CD8-positive, alpha-beta memory T cell (primary cell): ENCODE results near the gene NLRP1. TPM values are rescaled to one million over a fixed set of nuclear protein-coding genes. Genes with fewer than 3 reads are reported as not detected.

Source experiments
- CTCF ChIA-PET: fragments of 350-600 bp; sonication (Branson Sonifier 250); formaldehyde crosslinking; loops from one replicate; lab custom pipeline; 2021; ENCODE audit warnings: antibody characterized with exemption; lab: Charles Lee
- POLR2A ChIA-PET: fragments of 350-600 bp; sonication (Branson Sonifier 250); formaldehyde crosslinking; loops from one replicate; lab custom pipeline; 2021; ENCODE audit warnings: antibody characterized with exemption; lab: Charles Lee
- DNase-seq, 5 donors: peaks; one replicate each; pipeline versions ENCODE4 v3.0.0 to v3.0.0-alpha.2; 2020 to 2022; ENCODE audit warnings: mixed read lengths in 1 of 5
- H3K27ac ChIP-seq: one replicate; pipeline ENCODE4 v1.7.0; 2013; ENCODE audit warnings: low read depth, mild to moderate bottlenecking, low read length, moderate library complexity
- H3K27me3 ChIP-seq: 2 replicates; pipeline ENCODE4 v1.7.0; 2013; ENCODE audit warnings: low read length, mild to moderate bottlenecking; ENCODE audit not compliant: insufficient read depth, poor library complexity, severe bottlenecking
- H3K36me3 ChIP-seq: 2 replicates; pipeline ENCODE4 v1.7.0; 2013; ENCODE audit warnings: mild to moderate bottlenecking, low read length, moderate library complexity; ENCODE audit not compliant: insufficient read depth
- H3K4me1 ChIP-seq: 2 replicates; pipeline ENCODE4 v1.7.0; 2013; ENCODE audit warnings: mild to moderate bottlenecking, low read length, moderate library complexity; ENCODE audit not compliant: insufficient read depth
- H3K4me3 ChIP-seq: 2 replicates; pipeline ENCODE4 v1.7.0; 2013; ENCODE audit warnings: mild to moderate bottlenecking, low read length
- H3K9me3 ChIP-seq: 2 replicates; pipeline ENCODE4 v1.7.0; 2013; ENCODE audit warnings: mild to moderate bottlenecking, low read length
- H3K27ac Mint-ChIP-seq, 8 donors: one replicate each; pipeline ENCODE4 v1.8.0; 2020 to 2021; ENCODE audit warnings: mixed read lengths in 8 of 8, mild to moderate bottlenecking in 6 of 8, inconsistent platforms in 3 of 8, moderate library complexity in 3 of 8
- H3K27me3 Mint-ChIP-seq, 2 donors: one replicate each; pipeline ENCODE4 v1.8.0; 2020 to 2021; ENCODE audit warnings: mixed read lengths in 2 of 2, mild to moderate bottlenecking in 1 of 2, moderate library complexity in 1 of 2
- H3K36me3 Mint-ChIP-seq, 3 donors: one replicate each; pipeline ENCODE4 v1.8.0; 2020 to 2021; ENCODE audit warnings: mixed read lengths in 3 of 3, inconsistent platforms in 1 of 3, mild to moderate bottlenecking in 1 of 3
- H3K4me1 Mint-ChIP-seq, 3 donors: one replicate each; pipeline ENCODE4 v1.8.0; 2020 to 2021; ENCODE audit warnings: mixed read lengths in 3 of 3, inconsistent platforms in 1 of 3, mild to moderate bottlenecking in 1 of 3
- H3K4me3 Mint-ChIP-seq, 7 donors: one replicate each; pipeline ENCODE4 v1.8.0; 2020 to 2021; ENCODE audit warnings: mixed read lengths in 7 of 7, mild to moderate bottlenecking in 6 of 7, moderate library complexity in 4 of 7, inconsistent platforms in 2 of 7
- H3K9me3 Mint-ChIP-seq, 5 donors: one replicate each; pipeline ENCODE4 v1.8.0; 2020 to 2022; ENCODE audit warnings: mixed read lengths in 5 of 5, mild to moderate bottlenecking in 3 of 5, moderate library complexity in 2 of 5, inconsistent platforms in 1 of 5
- polyA plus RNA-seq: library from polyadenylated mRNA; unstranded; fragments of 300-500 nt; fragmentation: Illumina TruSeq; gene quantifications from one replicate; pipeline ENCODE4 v1.2.3, GENCODE V29; 2021
- total RNA-seq, 2 experiments: library from RNA; stranded (reverse); gene quantifications; one replicate each; pipeline ENCODE4 v1.2.3, GENCODE V29; 2021

Gene NLRP1
- total and polyA plus RNA-seq, 3 experiments from 2014 or later = 33.8 to 37.6 (median 35.2) TPM

- CTCF ChIA-PET = no interaction called here
- H3K9me3 Mint-ChIP-seq = no peaks in the 10 kb centered on the region
- no peaks in the 10 kb centered on the region for H3K36me3 ChIP-seq
Observed at GRCh38 chr17:5598457-5598856, 14.1 kb upstream of the NLRP1 start.

GRCh38 chr17:5596421-5596820 is 12.1 kb upstream of the NLRP1 start:
- CTCF ChIA-PET = interaction anchor here (1.1 kb wide), 1 partner anchor 9 kb away, joined by 3 read pairs; no protein-coding TSS in a partner anchor
- H3K27me3 ChIP-seq = peaks cover 8% of the 10 kb centered on the region
- no peak for DNase-seq

More at GRCh38 chr17:5598457-5598856, 14.1 kb upstream of the NLRP1 start:
- H3K27ac Mint-ChIP-seq = no peak overlapping the region
- no peak overlapping the region for H3K4me3 ChIP-seq
- peaks cover 32 to 80% of the 10 kb centered on the region in 2 donors for H3K27me3 Mint-ChIP-seq
- H3K27me3 ChIP-seq = peaks cover 8% of the 10 kb centered on the region
- no peaks in the 10 kb centered on the region for H3K4me1 ChIP-seq
- no peaks in the 10 kb centered on the region for H3K9me3 ChIP-seq
- H3K27ac ChIP-seq = no peak overlapping the region
- no peaks in the 10 kb centered on the region for H3K36me3 Mint-ChIP-seq
- no peak for DNase-seq
- H3K4me3 Mint-ChIP-seq = no peak overlapping the region
- POLR2A ChIA-PET = no interaction called here
- H3K4me1 Mint-ChIP-seq = no peaks in the 10 kb centered on the region

GRCh38 chr17:5595831-5596230 is 11.5 kb upstream of the NLRP1 start:
- H3K4me3 Mint-ChIP-seq = no peak overlapping the region
- H3K27ac ChIP-seq = no peak overlapping the region
- H3K9me3 Mint-ChIP-seq = no peaks in the 10 kb centered on the region
- H3K4me1 ChIP-seq = no peaks in the 10 kb centered on the region
- H3K4me1 Mint-ChIP-seq = no peaks in the 10 kb centered on the region
- peaks cover 8% of the 10 kb centered on the region for H3K27me3 ChIP-seq
- no peak for DNase-seq
- H3K9me3 ChIP-seq = no peaks in the 10 kb centered on the region
- no peaks in the 10 kb centered on the region for H3K36me3 Mint-ChIP-seq
- ChIA-PET CTCF (interaction anchor here (1.1 kb wide), 1 partner anchor 8 kb away, joined by 3 read pairs; no protein-coding TSS in a partner anchor), POLR2A (no interaction called here)
- H3K4me3 ChIP-seq = no peak overlapping the region
- no peaks in the 10 kb centered on the region for H3K36me3 ChIP-seq
- H3K27ac Mint-ChIP-seq = no peak overlapping the region
- peaks cover 32 to 69% of the 10 kb centered on the region in 2 donors for H3K27me3 Mint-ChIP-seq

More at GRCh38 chr17:5596421-5596820, 12.1 kb upstream of the NLRP1 start:
- H3K27ac ChIP-seq = no peak overlapping the region
- H3K4me1 Mint-ChIP-seq = no peaks in the 10 kb centered on the region
- peaks cover 36 to 75% of the 10 kb centered on the region in 2 donors for H3K27me3 Mint-ChIP-seq
- no peaks in the 10 kb centered on the region for H3K36me3 Mint-ChIP-seq
- no peaks in the 10 kb centered on the region for H3K4me1 ChIP-seq
- H3K9me3 Mint-ChIP-seq = no peaks in the 10 kb centered on the region
- H3K27ac Mint-ChIP-seq = no peak overlapping the region
- no peaks in the 10 kb centered on the region for H3K9me3 ChIP-seq
- POLR2A ChIA-PET = no interaction called here
- no peaks in the 10 kb centered on the region for H3K36me3 ChIP-seq
- H3K4me3 Mint-ChIP-seq = no peak overlapping the region
- no peak overlapping the region for H3K4me3 ChIP-seq

GRCh38 chr17:5592382-5592781 is 8.1 kb upstream of the NLRP1 start:
- no peak overlapping the region for H3K27ac Mint-ChIP-seq
- no peaks in the 10 kb centered on the region for H3K9me3 Mint-ChIP-seq
- no peaks in the 10 kb centered on the region for H3K36me3 Mint-ChIP-seq
- H3K4me1 Mint-ChIP-seq = peaks cover 1 to 2% (median 2%) of the 10 kb centered on the region in 3 donors
- Histone ChIP-seq H3K4me3 (no peak overlapping the region), H3K27ac (no peak overlapping the region), H3K4me1 (no peaks in the 10 kb centered on the region), H3K27me3 (peaks cover 8% of the 10 kb centered on the region), H3K36me3 (no peaks in the 10 kb centered on the region), H3K9me3 (no peaks in the 10 kb centered on the region)
- DNase-seq = peak in 2 of 5 donors; percentile 13 to 26
- H3K4me3 Mint-ChIP-seq = no peak overlapping the region
- H3K27me3 Mint-ChIP-seq = peaks cover 19 to 39% of the 10 kb centered on the region in 2 donors
- ChIA-PET POLR2A (interaction anchor here (1.1 kb wide), 1 partner anchor 844 kb away, joined by 3 read pairs; no protein-coding TSS in a partner anchor), CTCF (interaction anchor here (0.9 to 3.0 kb wide), 11 partner anchors 8 to 856 kb away, joined by 3 to 17 read pairs (median 3); no protein-coding TSS in a partner anchor)

GRCh38 chr17:5591966-5592365 is 7.7 kb upstream of the NLRP1 start:
- H3K9me3 Mint-ChIP-seq = no peaks in the 10 kb centered on the region
- no peaks in the 10 kb centered on the region for H3K9me3 ChIP-seq
- H3K4me3 ChIP-seq = no peak overlapping the region
- ChIA-PET POLR2A (interaction anchor here (1.1 kb wide), 1 partner anchor 844 kb away, joined by 3 read pairs; no protein-coding TSS in a partner anchor), CTCF (interaction anchor here (0.9 to 3.0 kb wide), 10 partner anchors 9 to 856 kb away, joined by 3 to 17 read pairs (median 3); no protein-coding TSS in a partner anchor)
- no peak overlapping the region for H3K27ac ChIP-seq
- no peaks in the 10 kb centered on the region for H3K36me3 Mint-ChIP-seq
- peaks cover 4% of the 10 kb centered on the region for H3K4me1 ChIP-seq
- H3K4me1 Mint-ChIP-seq = peaks cover 5 to 7% (median 6%) of the 10 kb centered on the region in 3 donors
- H3K27ac Mint-ChIP-seq = no peak overlapping the region
- peaks cover 16 to 35% of the 10 kb centered on the region in 2 donors for H3K27me3 Mint-ChIP-seq
- H3K27me3 ChIP-seq = peaks cover 8% of the 10 kb centered on the region
- no peak overlapping the region for H3K4me3 Mint-ChIP-seq
- H3K36me3 ChIP-seq = no peaks in the 10 kb centered on the region
- no peak for DNase-seq

- Histone ChIP-seq H3K4me3 (no peak overlapping the region), H3K27ac (no peak overlapping the region), H3K9me3 (no peaks in the 10 kb centered on the region), H3K27me3 (no peaks in the 10 kb centered on the region), H3K4me1 (peaks cover 29% of the 10 kb centered on the region), H3K36me3 (no peaks in the 10 kb centered on the region)
- Mint-ChIP-seq H3K9me3 (no peaks in the 10 kb centered on the region), H3K4me3 (peak overlapping the region in 1 of 7 donors; percentile 16), H3K36me3 (peaks cover 0 to 8% (median 0%) of the 10 kb centered on the region in 3 donors), H3K27ac (no peak overlapping the region), H3K27me3 (peaks cover 5 to 9% of the 10 kb centered on the region in 2 donors), H3K4me1 (peaks cover 30 to 40% (median 32%) of the 10 kb centered on the region in 3 donors)
- DNase-seq = no peak
- ChIA-PET CTCF (interaction anchor here (1.0 to 2.2 kb wide), 5 partner anchors 118 to 848 kb away, joined by 4 to 25 read pairs (median 5); no protein-coding TSS in a partner anchor), POLR2A (no interaction called here)
Observed at GRCh38 chr17:5588584-5588983, 4.3 kb upstream of the NLRP1 start.

GRCh38 chr17:5587438-5588032 is 3.2 kb upstream of the NLRP1 start:
- Histone ChIP-seq H3K27ac (no peak overlapping the region), H3K27me3 (no peaks in the 10 kb centered on the region), H3K9me3 (no peaks in the 10 kb centered on the region), H3K4me3 (no peak overlapping the region), H3K4me1 (peaks cover 39% of the 10 kb centered on the region), H3K36me3 (peaks cover 3% of the 10 kb centered on the region)
- Mint-ChIP-seq H3K27ac (peak overlapping the region; percentile 68 to 97 (median 91)), H3K36me3 (peaks cover 0 to 16% (median 2%) of the 10 kb centered on the region in 3 donors), H3K4me1 (peaks cover 38 to 49% (median 40%) of the 10 kb centered on the region in 3 donors), H3K4me3 (peak overlapping the region in 6 of 7 donors; percentile 5 to 58 (median 34)), H3K27me3 (peaks cover 4 to 5% of the 10 kb centered on the region in 2 donors), H3K9me3 (no peaks in the 10 kb centered on the region)
- DNase-seq = peak in 4 of 5 donors; percentile 40 to 75 (median 67)
- ChIA-PET CTCF (interaction anchor here (0.7 to 2.2 kb wide), 6 partner anchors 8 to 849 kb away, joined by 3 to 25 read pairs (median 5); partner anchors contain the start of gene AIPL1), POLR2A (no interaction called here)
